GM21825 (cell line): ENCODE data around the gene CD93.

ENCODE experiments used
- ATAC-seq: cut with Tn5 transposase; IDR thresholded peaks from one replicate; pipeline ENCODE4 v1.9.1; 2021; ENCODE audit warnings: mild to moderate bottlenecking, moderate library complexity; ENCODE audit not compliant: unreplicated experiment

Gene CD93

GRCh38 chr20:23120936-23121750, 35.0 kb upstream of the CD93 start:
- ATAC-seq = no peak

GRCh38 chr20:23120261-23120660, 34.1 kb upstream of the CD93 start:
- no peak for ATAC-seq

- ATAC-seq = no peak
Observed at GRCh38 chr20:23119456-23120216, 33.5 kb upstream of the CD93 start.

DNA sequence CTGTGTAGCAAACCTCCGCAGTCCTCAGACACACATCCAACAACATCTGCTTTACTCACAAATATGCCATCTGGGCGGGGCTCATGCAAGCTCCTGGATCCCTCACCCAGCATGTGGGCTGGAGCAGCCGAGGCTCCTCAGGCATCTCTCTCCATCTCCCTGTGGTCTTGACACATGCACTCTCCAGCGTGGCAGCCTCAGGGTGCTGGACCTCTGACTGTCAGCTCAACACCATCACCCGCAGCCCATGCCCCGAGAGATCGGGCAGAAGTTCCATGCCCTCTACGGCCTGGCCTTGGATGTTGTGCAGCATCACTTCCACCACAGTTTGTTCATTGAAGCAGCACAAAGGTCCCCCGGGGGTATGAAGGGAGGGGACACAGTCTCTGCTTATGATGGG, 32.6 kb upstream of the CD93 start:
- ATAC-seq = no peak

DNA sequence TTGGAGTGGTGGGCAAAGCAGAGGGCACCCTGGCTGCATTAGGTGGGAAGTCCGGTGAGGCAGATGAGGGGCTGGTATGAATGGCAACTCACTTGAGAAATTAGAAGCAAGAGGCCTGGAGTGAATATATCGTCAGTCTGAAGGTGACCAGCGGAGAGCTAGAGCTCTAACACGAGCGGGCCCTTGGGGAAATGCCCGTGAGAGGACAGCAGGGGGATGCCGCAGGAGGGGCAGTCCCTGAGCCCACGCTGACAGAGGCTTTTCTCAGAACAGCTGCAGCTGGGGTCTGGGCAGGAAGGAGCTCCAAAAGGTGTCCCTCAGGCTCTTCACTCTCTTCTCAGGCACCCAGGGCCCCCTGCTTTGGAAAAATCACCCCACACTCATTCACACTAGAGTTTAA, 32.0 kb upstream of the CD93 start:
- ATAC-seq = no peak

DNA sequence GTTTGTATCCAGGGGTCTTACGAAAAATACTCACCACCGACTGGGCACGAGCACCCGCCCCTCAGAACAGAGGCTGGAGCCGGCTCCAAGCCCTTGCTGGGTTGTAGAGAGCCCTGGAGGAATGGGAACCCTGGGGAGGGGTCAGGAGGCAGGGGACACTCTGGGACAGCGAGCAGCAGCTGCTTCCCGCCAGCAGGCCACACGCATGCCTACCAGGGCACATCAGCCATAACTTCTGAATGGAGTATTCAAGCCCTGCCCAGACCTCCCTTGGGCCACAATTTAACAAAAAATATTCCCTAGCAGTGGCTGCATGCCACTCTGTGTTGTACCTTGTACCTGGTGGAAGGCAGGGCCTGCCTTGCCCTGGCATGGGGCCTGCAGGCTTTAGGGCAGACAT, 31.6 kb upstream of the CD93 start:
- ATAC-seq = no peak

DNA sequence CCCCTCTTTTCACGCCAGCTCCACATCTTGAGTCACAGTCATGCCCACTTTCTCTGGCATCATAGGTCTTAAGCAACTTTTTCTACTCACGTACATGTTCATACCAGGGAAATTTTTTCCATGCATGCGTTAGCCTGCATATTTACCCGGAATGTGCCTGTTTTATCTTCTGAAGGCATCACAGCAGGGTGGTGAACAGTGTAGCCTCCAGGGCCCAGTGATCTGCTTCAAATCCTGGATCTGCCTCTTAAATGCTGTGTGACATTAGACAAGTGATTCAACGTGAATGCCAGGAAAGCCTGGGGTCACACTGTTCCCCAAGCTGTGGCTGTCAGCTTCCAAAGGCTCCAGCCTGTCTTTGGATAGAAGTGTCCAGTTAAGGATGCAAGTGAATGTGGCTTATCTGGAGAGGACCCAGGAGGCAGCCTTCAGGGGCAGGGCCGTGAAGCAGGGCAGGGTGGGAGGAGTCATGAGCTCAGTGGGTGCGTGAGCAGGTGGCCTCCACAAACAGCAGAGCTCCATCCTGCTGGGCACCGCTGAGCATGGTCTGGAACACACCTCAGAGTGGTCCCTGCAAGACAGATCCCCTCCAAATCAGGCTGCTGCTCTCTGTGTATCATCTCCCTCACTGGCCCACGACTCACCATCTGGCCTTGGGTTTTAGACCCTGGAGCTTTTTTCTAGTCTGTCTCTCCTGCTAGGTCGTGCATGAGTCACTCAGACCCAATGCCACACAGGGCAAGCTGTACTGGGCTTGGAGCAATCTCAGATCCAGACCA, 30.4 kb upstream of the CD93 start:
- ATAC-seq = no peak

GRCh38 chr20:23115822-23116221, 29.7 kb upstream of the CD93 start:
- ATAC-seq = no peak

DNA sequence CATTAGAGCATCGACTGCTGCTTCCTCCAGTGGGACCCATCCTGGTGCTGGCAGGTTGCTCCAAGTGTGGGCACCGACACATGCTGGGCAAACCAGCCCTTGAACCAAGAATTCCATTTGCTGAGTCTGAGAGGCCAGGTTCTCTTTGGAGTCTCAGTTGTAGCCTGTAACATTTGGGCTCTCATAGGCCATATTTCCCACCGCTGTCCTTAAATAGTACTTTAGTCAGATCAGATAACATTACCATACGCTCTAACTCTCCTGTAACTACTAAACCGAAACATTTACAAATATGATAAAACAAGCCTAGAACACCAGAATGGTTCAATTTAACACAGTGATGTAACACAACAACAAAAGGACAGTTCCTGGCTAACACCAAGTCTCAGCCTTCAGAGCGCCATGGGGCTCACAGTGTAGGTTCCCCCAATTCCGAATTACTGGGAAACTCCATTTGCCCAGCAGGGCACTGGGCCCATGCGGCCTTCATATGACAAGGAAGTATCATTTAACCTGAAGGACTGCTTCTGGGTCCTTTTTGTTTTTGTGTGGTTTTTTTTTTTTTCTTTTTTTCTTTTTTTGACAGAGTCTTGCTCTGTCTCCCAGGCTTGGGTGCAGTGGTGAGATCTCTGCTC, 28.4 kb upstream of the CD93 start:
- no peak for ATAC-seq

GRCh38 chr20:23114018-23114417, 27.9 kb upstream of the CD93 start:
- ATAC-seq = no peak

- no peak for ATAC-seq
Observed at GRCh38 chr20:23112595-23112994, 26.5 kb upstream of the CD93 start.

- ATAC-seq = no peak
Observed at GRCh38 chr20:23111944-23112342, 25.8 kb upstream of the CD93 start.

DNA sequence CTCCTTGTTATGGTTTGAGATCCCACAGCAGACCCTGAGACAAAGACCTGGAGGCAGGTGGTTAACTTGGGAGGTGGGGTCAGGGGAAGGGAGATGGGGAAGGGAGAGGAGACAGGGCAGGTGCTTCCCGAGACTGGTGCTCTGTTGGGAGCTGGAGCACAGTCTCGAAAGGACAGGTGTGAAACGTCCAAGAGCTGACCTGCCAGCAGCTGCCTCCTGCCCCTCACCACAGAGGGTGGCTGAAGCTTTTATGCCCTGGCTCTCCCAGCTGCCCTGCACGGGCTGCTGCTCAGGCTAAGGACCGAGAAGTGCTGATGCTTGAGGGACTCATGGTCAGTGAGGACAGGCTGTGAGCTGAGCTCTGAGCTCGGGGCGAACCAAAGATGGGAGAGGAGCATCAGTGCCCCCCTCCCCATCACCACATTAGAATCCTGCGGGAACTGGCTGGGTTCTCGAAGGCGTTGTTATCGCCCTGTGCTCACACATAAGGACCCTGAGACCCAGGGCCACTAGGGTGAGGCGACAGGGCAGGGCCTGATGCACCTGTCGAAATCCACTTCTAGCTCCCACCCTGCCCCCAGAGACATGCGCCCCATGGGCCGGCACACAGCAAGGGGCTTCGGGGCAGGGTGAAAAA, 25.3 kb upstream of the CD93 start:
- ATAC-seq = no peak

DNA sequence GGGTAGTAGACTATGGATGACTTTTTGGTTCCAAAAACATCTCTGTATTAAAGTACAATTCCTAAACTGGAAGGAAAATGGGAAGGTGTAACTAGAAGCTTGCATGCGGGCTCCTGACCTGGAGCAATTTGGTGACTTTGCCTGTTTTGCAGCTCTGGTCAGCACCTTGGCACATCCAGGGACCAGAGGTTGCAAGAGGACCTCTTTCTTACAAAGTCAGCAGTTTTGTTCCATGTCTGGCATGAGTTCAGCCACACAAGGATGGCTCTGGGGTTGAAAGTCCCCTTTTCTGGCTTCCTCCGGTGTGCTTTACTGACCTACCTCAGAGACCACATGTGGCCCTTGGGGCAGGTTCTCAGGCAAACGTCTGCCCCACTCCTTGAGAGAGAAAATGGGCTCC, 22.7 kb upstream of the CD93 start:
- ATAC-seq = no peak

- no peak for ATAC-seq
Observed at GRCh38 chr20:23107466-23107865, 21.3 kb upstream of the CD93 start.

DNA sequence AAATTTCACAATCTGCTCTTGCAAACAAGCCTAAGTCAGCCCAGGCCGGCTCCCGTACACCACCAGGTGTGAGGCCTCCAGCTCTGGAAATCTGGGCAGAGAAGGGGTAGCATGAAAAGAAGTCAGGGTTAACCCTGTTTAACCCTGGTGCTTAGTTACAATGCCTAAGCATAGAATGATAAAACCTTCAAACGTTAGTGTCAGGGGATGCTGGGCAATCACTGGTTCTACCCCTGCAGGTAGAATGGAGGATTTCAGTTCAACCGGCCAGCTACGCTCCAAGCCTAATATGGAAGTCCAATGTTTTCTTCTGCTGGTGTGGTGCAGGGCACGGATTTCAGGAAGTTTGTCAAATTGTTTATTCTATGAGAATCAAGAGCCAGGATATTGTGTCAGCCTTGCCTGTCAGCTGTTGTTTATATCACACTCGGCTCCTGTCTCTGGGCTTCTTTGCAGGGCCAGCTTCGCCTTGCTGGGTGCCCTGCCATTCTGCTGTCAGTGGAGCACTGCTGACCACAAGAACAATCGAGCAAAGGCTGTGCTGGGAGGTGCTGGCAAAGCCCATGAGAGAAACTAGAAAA, 20.2 kb upstream of the CD93 start:
- no peak for ATAC-seq

GRCh38 chr20:23105193-23105592, 19.1 kb upstream of the CD93 start:
- ATAC-seq = no peak

DNA sequence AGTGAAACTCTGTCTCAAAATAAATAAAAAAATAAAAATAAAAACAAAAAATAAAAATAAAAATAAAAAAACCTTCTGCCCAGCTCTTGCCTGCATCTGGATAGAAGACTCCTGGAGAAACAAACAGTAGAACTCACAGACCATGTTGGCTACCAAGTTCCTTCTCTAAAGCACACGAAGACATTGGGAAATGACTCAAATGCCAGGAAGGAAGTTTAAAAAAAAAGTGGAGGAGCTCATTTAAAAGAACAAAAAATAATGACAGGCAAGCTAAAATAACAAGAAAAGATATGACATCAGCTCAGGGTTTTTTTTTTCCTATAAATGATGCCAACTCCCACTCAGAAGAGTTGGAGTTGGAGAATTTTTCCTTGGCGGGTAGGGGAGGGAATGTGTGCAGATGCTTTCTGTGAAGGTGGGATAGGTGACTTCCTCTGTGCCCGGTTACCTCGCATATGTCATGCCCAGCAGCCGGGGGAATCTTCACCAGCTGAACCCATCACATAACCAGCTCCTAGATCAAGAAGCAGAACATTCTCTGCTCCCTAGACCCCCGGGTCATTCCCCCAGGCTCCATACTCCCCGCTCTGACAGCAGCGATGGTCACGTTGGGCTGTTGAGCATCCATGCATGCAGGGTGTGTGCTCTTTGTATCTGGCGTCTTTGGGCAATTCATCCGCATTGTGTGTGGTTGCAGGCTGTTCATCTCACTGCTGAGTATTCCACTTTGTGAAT, 17.3 kb upstream of the CD93 start:
- ATAC-seq = no peak

GRCh38 chr20:23101696-23102406, 15.7 kb upstream of the CD93 start:
- ATAC-seq = no peak
